ENCODE data around the gene ANXA4. TPM values are rescaled to one million over a fixed set of nuclear protein-coding genes. Genes with fewer than 3 reads are reported as not detected.

The ANXA4 gene
- polyA plus RNA-seq (2012; ENCODE audit: insufficient read length, low read depth), result 48.0 TPM

DNA sequence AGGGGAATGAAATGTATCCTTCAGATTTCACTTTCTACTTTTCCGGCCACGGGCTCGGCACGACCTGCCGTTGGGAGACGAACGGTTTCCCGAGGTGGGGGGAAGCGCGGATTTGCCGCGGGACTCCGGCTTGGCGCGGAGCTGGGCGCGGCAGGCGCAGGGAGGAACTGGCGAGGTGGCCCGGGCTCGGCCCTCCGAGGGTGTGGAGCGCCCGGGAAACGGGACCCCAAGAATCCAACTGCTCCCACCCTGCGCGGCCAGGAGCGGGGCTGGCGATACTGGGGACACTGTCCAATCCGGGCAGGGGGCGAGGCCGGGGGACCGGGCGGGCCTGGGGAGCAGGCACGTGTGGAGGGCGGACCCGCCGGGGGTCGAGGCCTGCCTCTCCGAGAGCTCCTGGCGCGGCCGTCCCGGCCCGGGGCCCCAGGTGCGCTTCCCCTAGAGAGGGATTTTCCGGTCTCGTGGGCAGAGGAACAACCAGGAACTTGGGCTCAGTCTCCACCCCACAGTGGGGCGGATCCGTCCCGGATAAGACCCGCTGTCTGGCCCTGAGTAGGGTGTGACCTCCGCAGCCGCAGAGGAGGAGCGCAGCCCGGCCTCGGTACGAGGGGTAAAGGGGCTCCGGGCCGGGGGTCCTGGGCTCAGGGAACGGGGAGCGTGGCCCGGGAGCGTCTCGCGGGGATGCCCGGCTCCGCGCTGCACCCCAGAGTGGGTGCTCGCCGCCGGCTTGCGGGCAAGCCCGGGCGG is at the start of gene ANXA4:
ANXA4 (plus strand) TSS at position 560 of the 747 bp plus-strand sequence. CDS start 39,432 bp downstream, outside the sequence.
- TF ChIP-seq TAF1 (IDR thresholded peaks at IDR 0.05; ENCODE audit: borderline replicate concordance, insufficient read depth, low read length) (peak; percentile 32; the same call in 1 of the 2 replicates), POLR2AphosphoS5 (IDR thresholded peaks at IDR 0.05; ENCODE audit: low read depth, low read length) (peak; percentile 61), FOXP2 (optimal IDR thresholded peaks at IDR 0.05; ENCODE audit: borderline replicate concordance, extremely low read depth, extremely low read length, insufficient read depth) (no peak)

GRCh38 chr2:69692424-69692823 is 49.5 kb upstream of the ANXA4 start:
- TF ChIP-seq SIN3A (IDR thresholded peaks at IDR 0.05; ENCODE audit: borderline replicate concordance, insufficient read depth, low read length) (no peak), POLR2AphosphoS5 (IDR thresholded peaks at IDR 0.05; ENCODE audit: low read depth, low read length) (no peak), FOXP2 (optimal IDR thresholded peaks at IDR 0.05; ENCODE audit: borderline replicate concordance, extremely low read depth, extremely low read length, insufficient read depth) (no peak), TAF1 (IDR thresholded peaks at IDR 0.05; ENCODE audit: borderline replicate concordance, insufficient read depth, low read length) (no peak)
- TF ChIP-seq, protein P1, sequence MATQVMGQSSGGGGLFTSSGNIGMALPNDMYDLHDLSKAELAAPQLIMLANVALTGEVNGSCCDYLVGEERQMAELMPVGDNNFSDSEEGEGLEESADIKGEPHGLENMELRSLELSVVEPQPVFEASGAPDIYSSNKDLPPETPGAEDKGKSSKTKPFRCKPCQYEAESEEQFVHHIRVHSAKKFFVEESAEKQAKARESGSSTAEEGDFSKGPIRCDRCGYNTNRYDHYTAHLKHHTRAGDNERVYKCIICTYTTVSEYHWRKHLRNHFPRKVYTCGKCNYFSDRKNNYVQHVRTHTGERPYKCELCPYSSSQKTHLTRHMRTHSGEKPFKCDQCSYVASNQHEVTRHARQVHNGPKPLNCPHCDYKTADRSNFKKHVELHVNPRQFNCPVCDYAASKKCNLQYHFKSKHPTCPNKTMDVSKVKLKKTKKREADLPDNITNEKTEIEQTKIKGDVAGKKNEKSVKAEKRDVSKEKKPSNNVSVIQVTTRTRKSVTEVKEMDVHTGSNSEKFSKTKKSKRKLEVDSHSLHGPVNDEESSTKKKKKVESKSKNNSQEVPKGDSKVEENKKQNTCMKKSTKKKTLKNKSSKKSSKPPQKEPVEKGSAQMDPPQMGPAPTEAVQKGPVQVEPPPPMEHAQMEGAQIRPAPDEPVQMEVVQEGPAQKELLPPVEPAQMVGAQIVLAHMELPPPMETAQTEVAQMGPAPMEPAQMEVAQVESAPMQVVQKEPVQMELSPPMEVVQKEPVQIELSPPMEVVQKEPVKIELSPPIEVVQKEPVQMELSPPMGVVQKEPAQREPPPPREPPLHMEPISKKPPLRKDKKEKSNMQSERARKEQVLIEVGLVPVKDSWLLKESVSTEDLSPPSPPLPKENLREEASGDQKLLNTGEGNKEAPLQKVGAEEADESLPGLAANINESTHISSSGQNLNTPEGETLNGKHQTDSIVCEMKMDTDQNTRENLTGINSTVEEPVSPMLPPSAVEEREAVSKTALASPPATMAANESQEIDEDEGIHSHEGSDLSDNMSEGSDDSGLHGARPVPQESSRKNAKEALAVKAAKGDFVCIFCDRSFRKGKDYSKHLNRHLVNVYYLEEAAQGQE (IDR thresholded peaks at IDR 0.05; ENCODE audit: insufficient read depth in 1 of 2, low read depth in 2 of 2, low read length in 2 of 2), result no peak

DNA sequence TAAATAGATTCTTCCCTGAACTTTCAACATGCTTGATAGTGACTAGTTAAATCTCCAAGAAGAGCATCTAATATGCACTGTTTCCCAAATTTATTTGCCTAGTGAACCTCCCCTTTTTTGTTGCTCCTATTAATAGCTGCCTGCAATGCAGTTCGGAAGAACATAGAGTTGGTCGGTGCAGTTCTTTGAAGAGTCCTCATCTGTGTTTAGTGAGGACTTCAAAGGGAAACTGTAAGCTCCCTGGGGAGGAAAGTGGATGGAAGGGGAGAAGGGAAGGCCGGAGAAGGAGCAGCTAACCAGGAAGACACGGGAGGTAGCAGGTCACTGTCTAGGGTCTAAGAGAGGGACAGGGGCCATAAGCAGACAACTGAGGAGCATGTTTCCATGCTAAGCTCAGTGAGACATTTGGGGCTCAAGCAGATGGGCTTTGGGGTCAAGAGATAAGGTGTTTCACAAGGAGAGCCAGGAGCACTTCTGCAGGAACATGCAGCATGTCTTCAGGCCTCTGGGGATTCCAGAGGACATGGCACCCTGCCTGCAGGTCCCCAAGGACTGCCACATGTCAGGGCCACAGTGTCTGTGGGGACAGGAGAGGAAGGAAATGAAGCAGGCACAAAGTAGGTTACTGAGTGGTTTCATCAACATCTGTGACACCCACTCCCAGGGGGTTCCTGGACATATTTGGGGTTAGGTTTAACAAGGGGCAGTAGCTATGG is 48.7 kb upstream of the ANXA4 start:
- TF ChIP-seq, protein P1 (IDR thresholded peaks at IDR 0.05; ENCODE audit: insufficient read depth in 1 of 2, low read depth in 2 of 2, low read length in 2 of 2), result no peak

DNA sequence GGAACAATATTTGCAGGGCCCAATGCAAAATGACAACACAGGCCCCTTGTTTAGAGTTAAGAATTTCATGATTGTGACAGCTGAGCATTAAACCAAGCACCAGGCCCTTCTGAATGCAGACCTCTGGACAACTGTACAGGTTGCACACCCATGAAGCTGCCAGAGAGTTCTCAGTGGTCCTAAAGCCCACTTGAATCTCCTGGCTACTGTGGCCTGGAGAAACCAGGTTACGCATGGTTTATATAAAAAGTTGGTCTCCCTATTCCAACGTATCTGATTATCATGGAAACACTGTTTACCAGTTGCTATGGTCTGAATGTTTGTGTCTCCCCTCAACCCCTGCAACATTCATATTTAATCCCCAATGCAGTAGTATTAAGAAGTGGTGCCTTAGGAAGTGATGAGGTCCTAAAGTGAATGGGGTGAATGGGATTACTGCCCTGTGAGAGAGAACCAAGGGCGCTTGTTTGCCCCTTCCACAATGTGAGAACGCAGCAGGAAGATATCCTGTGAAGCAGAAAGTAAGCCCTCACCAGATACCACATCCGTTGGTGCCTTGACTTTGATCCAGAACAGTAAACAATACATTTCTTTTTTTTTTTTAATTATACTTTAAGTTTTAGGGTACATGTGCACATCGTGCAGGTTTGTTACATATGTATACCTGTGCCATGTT is 48.0 kb upstream of the ANXA4 start:
- TF ChIP-seq POLR2AphosphoS5 (IDR thresholded peaks at IDR 0.05; ENCODE audit: low read depth, low read length), result no peak
- TF ChIP-seq TAF1 (IDR thresholded peaks at IDR 0.05; ENCODE audit: borderline replicate concordance, insufficient read depth, low read length), result no peak
- no peak for TF ChIP-seq FOXP2 (optimal IDR thresholded peaks at IDR 0.05; ENCODE audit: borderline replicate concordance, extremely low read depth, extremely low read length, insufficient read depth)
- no peak for TF ChIP-seq SIN3A (IDR thresholded peaks at IDR 0.05; ENCODE audit: borderline replicate concordance, insufficient read depth, low read length)
- TF ChIP-seq, protein P1 (IDR thresholded peaks at IDR 0.05; ENCODE audit: insufficient read depth in 1 of 2, low read depth in 2 of 2, low read length in 2 of 2), result no peak

GRCh38 chr2:69694894-69695849 is 46.8 kb upstream of the ANXA4 start:
- TF ChIP-seq, protein P1 (IDR thresholded peaks at IDR 0.05; ENCODE audit: insufficient read depth in 1 of 2, low read depth in 2 of 2, low read length in 2 of 2), result no peak
- no peak for TF ChIP-seq SIN3A (IDR thresholded peaks at IDR 0.05; ENCODE audit: borderline replicate concordance, insufficient read depth, low read length)
- no peak for TF ChIP-seq TAF1 (IDR thresholded peaks at IDR 0.05; ENCODE audit: borderline replicate concordance, insufficient read depth, low read length)
- TF ChIP-seq POLR2AphosphoS5 (IDR thresholded peaks at IDR 0.05; ENCODE audit: low read depth, low read length), result no peak
- no peak for TF ChIP-seq FOXP2 (optimal IDR thresholded peaks at IDR 0.05; ENCODE audit: borderline replicate concordance, extremely low read depth, extremely low read length, insufficient read depth)

Measured in PFSK-1 (cell line).